Suppressor macrophage (primary cell): ENCODE measurements around the gene RAP1A.

Source experiments
- DNase-seq, 4 experiments: peaks; one replicate each; pipeline ENCODE4 v3.0.0-alpha.2; 2020 to 2022
- total RNA-seq, 17 experiments: gene quantifications; one replicate each; lab custom pipeline; 2026; ENCODE audit warnings: mixed read lengths in 6 of 17, inconsistent platforms in 3 of 17; lab: John Stamatoyannopoulos, UW

Gene RAP1A
- total RNA-seq, result 23.2 to 169 (median 96.6) reads per million in 17 experiments

- peak; percentile 93 to 98 (median 96) for DNase-seq
Observed at GRCh38 chr1:111619635-111620440, at the start of gene RAP1A. Gene RAP1A, plus strand, starts transcription at chr1:111619789. Its CDS starts 71,572 bp downstream, at chr1:111691361.

GRCh38 chr1:111569913-111570312, 49.7 kb upstream of the RAP1A start:
- no peak for DNase-seq

GRCh38 chr1:111570781-111571181, 48.8 kb upstream of the RAP1A start:
- peak; percentile 69 to 79 (median 78) for DNase-seq

- no peak for DNase-seq
Observed at GRCh38 chr1:111571239-111571638, 48.4 kb upstream of the RAP1A start.

- DNase-seq, result no peak
Observed at GRCh38 chr1:111571987-111572386, 47.6 kb upstream of the RAP1A start.

GRCh38 chr1:111576547-111576946, 43.0 kb upstream of the RAP1A start:
- no peak for DNase-seq

GRCh38 chr1:111577814-111578213, 41.8 kb upstream of the RAP1A start:
- DNase-seq, result no peak

- DNase-seq, result no peak
Observed at GRCh38 chr1:111581166-111581565, 38.4 kb upstream of the RAP1A start.

- no peak for DNase-seq
Observed at GRCh38 chr1:111582016-111582415, 37.6 kb upstream of the RAP1A start.

GRCh38 chr1:111582644-111583618, 36.7 kb upstream of the RAP1A start:
- no peak for DNase-seq

GRCh38 chr1:111585447-111586086, 34.0 kb upstream of the RAP1A start:
- DNase-seq, result peak in 3 of 4 experiments; percentile 20 to 62 (median 46)

GRCh38 chr1:111586112-111586511, 33.5 kb upstream of the RAP1A start:
- no peak for DNase-seq

GRCh38 chr1:111587509-111588174, 31.9 kb upstream of the RAP1A start:
- DNase-seq, result no peak

- no peak for DNase-seq
Observed at GRCh38 chr1:111591937-111592336, 27.7 kb upstream of the RAP1A start.

- DNase-seq, result peak; percentile 58 to 83 (median 82)
Observed at GRCh38 chr1:111592389-111593361, 26.9 kb upstream of the RAP1A start.

- DNase-seq, result peak in 3 of 4 experiments; percentile 21 to 48 (median 46)
Observed at GRCh38 chr1:111593403-111594305, 25.9 kb upstream of the RAP1A start.

GRCh38 chr1:111594306-111594693, 25.3 kb upstream of the RAP1A start:
- DNase-seq, result no peak

GRCh38 chr1:111595807-111596206, 23.8 kb upstream of the RAP1A start:
- DNase-seq, result no peak

- DNase-seq, result peak; percentile 63 to 83 (median 80)
Observed at GRCh38 chr1:111596499-111596898, 23.1 kb upstream of the RAP1A start.

GRCh38 chr1:111597426-111597825, 22.2 kb upstream of the RAP1A start:
- no peak for DNase-seq
